HEK293T (cell line): Measurements from ENCODE around the gene ESYT2.

Source experiments
- CTCF ChIA-PET: fragments of 350-600 bp; formaldehyde crosslinking; extraction: SDS; loops from one replicate; lab custom pipeline; 2021; ENCODE audit warnings: antibody characterized with exemption, inconsistent platforms; lab: Yijun Ruan, JAX
- POLR2A ChIA-PET: fragments of 350-600 bp; formaldehyde crosslinking; extraction: SDS; loops from one replicate; lab custom pipeline; 2020; ENCODE audit warnings: antibody characterized with exemption, inconsistent platforms; lab: Yijun Ruan, JAX
- DNase-seq: peaks from one replicate; pipeline ENCODE4 v3.0.0; 2012; ENCODE audit warnings: mixed read lengths; ENCODE audit errors: extremely low spot score
- ARNT ChIP-seq: fragments of 450-650 bp; IDR thresholded peaks from 2 replicates; pipeline ENCODE4 v1.6.1; 2017; ENCODE audit warnings: mild to moderate bottlenecking
- BHLHE40 ChIP-seq: fragments of 450-650 bp; IDR thresholded peaks from 2 replicates; pipeline ENCODE4 v1.6.1; 2016; ENCODE audit warnings: mild to moderate bottlenecking, moderate library complexity, borderline replicate concordance
- CTBP1 ChIP-seq: fragments of 450-650 bp; IDR thresholded peaks from 2 replicates; pipeline ENCODE4 v1.6.1; 2016; ENCODE audit warnings: borderline replicate concordance
- ELF4 ChIP-seq: fragments of 450-650 bp; IDR thresholded peaks from 2 replicates; pipeline ENCODE4 v1.6.1; 2017; ENCODE audit warnings: antibody characterized with exemption
- FOXA1 ChIP-seq: fragments of 450-650 bp; IDR thresholded peaks from 2 replicates; pipeline ENCODE4 v1.6.1; 2016; ENCODE audit warnings: mild to moderate bottlenecking
- FOXK2 ChIP-seq: fragments of 450-650 bp; IDR thresholded peaks from 2 replicates; pipeline ENCODE4 v1.6.1; 2016; ENCODE audit warnings: mild to moderate bottlenecking
- FOXM1 ChIP-seq: fragments of 450-650 bp; IDR thresholded peaks from 2 replicates; pipeline ENCODE4 v1.6.1; 2017; ENCODE audit warnings: mild to moderate bottlenecking, borderline replicate concordance
- HDGF ChIP-seq: fragments of 450-650 bp; IDR thresholded peaks from 2 replicates; pipeline ENCODE4 v1.6.1; 2017; ENCODE audit warnings: antibody characterized with exemption, borderline replicate concordance
- L3MBTL2 ChIP-seq: fragments of 450-650 bp; conservative IDR thresholded peaks from 2 replicates; pipeline ENCODE4 v1.6.1; 2016; ENCODE audit warnings: mild to moderate bottlenecking
- LEF1 ChIP-seq: fragments of 450-650 bp; IDR thresholded peaks from 2 replicates; pipeline ENCODE4 v1.6.1; 2017; ENCODE audit warnings: mild to moderate bottlenecking, borderline replicate concordance
- NFRKB ChIP-seq: fragments of 450-650 bp; IDR thresholded peaks from 2 replicates; pipeline ENCODE4 v1.6.1; 2016; ENCODE audit warnings: mild to moderate bottlenecking, moderate library complexity
- SP1 ChIP-seq: fragments of 450-650 bp; IDR thresholded peaks from 2 replicates; pipeline ENCODE4 v1.6.1; 2017
- SUZ12 ChIP-seq: fragments of 450-650 bp; IDR thresholded peaks from 2 replicates; pipeline ENCODE4 v1.6.1; 2016; ENCODE audit warnings: mild to moderate bottlenecking
- TARDBP ChIP-seq: fragments of 450-650 bp; IDR thresholded peaks from 2 replicates; pipeline ENCODE4 v1.6.1; 2016
- ZNF384 ChIP-seq: fragments of 450-650 bp; IDR thresholded peaks from 2 replicates; pipeline ENCODE4 v1.6.1; 2016
- TF ChIP-seq, protein P1 (sequence below): fragments of 450-650 bp; IDR thresholded peaks from 2 replicates; pipeline ENCODE4 v1.6.1; 2016

The ESYT2 gene

DNA sequence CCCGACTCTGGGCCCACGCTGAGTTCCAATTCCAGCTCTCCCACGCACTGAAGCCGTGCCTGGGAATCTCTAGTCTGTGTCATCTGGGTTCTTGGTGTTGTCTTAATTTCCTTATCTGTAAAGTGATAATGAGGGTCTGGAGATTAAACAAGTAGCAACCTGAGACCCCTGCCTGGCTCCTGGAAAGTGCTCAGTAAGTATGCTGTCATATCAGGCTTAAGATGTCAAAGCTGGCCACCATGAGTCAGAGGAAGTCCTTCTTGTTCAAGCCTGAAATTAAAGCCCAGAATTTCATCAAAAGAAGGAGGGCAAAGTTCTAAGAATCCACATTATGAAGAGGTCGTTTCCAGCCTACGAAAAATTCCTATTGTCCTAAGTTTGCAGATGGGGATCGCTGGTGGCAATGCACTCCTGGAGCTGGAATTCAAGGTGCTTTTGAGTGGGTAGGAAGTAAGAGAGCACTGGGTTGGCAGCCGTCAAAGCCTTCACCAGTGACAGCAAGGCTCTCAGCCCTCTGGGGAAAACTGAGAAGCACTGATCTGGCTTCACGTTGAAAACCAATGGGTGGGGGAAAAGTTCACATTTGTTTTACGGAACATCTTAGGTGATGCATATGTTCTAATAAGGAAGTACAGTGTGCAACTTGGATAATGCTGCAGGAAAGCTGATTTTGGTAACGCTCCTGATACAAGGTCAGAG, 74.4 kb downstream of the ESYT2 start:
- POLR2A ChIA-PET: no interaction called here
- TF ChIP-seq HDGF (no peak), BHLHE40 (no peak), ZNF384 (no peak), SP1 (no peak), L3MBTL2 (no peak), ELF4 (no peak), TARDBP (no peak), ARNT (no peak), SUZ12 (no peak), FOXA1 (no peak), FOXM1 (no peak), NFRKB (no peak), FOXK2 (no peak), CTBP1 (no peak), LEF1 (no peak)
- TF ChIP-seq, protein P1, sequence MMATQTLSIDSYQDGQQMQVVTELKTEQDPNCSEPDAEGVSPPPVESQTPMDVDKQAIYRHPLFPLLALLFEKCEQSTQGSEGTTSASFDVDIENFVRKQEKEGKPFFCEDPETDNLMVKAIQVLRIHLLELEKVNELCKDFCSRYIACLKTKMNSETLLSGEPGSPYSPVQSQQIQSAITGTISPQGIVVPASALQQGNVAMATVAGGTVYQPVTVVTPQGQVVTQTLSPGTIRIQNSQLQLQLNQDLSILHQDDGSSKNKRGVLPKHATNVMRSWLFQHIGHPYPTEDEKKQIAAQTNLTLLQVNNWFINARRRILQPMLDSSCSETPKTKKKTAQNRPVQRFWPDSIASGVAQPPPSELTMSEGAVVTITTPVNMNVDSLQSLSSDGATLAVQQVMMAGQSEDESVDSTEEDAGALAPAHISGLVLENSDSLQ: no peak
- no peak for DNase-seq
- CTCF ChIA-PET: no interaction called here

- ChIA-PET CTCF (no interaction called here), POLR2A (no interaction called here)
- DNase-seq: no peak
- TF ChIP-seq SUZ12: no peak
- TF ChIP-seq FOXA1: no peak
Measured at GRCh38 chr7:158753900-158754299, 75.4 kb downstream of the ESYT2 start.

DNA sequence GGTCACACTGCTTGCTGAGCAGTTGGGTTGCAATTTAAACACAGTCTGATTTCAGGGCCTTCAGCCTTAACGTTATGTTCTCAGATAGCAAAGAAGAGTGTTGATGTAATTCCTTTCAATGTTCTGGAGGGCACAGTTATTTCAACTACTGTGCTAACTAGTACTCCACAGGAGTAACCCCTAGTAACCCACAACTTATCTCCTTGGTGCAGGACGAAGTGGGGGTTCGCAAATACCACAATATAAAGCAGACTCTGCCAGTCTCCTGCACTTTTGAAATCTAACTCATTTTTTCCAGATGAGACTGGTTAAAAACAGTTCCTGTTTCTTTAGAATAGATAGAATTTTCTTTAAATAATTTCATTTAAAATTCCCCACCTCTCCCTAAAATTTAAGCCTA, 77.6 kb downstream of the ESYT2 start:
- TF ChIP-seq, protein P1: no peak
- DNase-seq: no peak
- ChIA-PET CTCF (interaction anchor here (0.6 kb wide), 1 partner anchor 23 kb away, joined by 4 read pairs; no protein-coding TSS in a partner anchor), POLR2A (no interaction called here)

DNA sequence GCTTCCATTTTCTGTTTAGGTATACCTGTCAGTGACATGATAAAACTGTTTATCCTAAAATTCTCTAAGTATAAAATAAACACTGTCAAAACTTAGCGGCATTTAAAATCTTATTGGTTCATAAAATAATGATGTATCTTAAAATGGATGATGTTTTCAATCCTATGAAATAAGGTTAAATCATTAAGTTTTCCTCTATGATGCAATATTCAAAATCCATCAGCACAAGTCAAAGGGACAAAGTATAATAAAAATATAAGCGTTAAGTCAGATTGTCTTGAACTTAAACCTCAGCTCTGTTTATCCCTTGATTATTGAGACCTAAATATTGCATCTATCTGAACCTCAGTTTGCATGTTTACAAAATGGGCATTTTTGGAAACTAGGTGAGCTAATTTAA, 78.1 kb downstream of the ESYT2 start:
- ChIA-PET POLR2A (no interaction called here), CTCF (interaction anchor here (0.6 kb wide), 1 partner anchor 22 kb away, joined by 4 read pairs; no protein-coding TSS in a partner anchor)
- DNase-seq: no peak
- TF ChIP-seq BHLHE40 (no peak), TARDBP (no peak), SUZ12 (no peak), HDGF (no peak), ARNT (no peak), ELF4 (no peak), FOXM1 (no peak), SP1 (no peak), LEF1 (no peak), FOXK2 (no peak), FOXA1 (no peak), ZNF384 (no peak), CTBP1 (no peak)
- TF ChIP-seq, protein P1: no peak

GRCh38 chr7:158750702-158751101, 78.6 kb downstream of the ESYT2 start:
- ChIA-PET CTCF (no interaction called here), POLR2A (no interaction called here)
- no peak for DNase-seq
- TF ChIP-seq SUZ12 (no peak), L3MBTL2 (no peak), ZNF384 (no peak), CTBP1 (no peak), NFRKB (no peak), BHLHE40 (no peak), FOXA1 (no peak), HDGF (no peak), SP1 (no peak), ELF4 (no peak), FOXM1 (no peak), ARNT (no peak)

DNA sequence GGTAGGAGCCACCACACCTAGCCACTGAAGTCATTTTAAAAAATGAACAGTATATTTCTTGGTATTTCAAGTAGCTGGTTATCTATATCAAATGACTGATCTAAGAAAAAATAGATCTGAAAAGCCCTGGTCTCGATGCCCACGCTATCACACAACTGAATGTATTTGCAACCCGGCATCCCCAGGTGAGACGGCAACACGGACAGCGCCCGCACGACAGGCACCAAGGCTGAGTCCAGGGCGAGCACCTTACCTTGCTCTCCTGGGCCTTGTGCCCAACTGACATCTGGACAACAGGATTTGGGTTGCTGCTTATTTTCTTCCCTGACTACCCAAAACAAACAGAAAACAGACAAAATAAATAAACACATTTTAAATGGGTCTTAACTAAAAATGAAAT, 79.9 kb downstream of the ESYT2 start:
- ChIA-PET CTCF (interaction anchor here (0.5 kb wide), 1 partner anchor 16 kb away, joined by 3 read pairs; no protein-coding TSS in a partner anchor), POLR2A (no interaction called here)
- no peak for TF ChIP-seq FOXM1
- TF ChIP-seq NFRKB: no peak
- TF ChIP-seq LEF1: no peak
- no peak for TF ChIP-seq L3MBTL2
- no peak for TF ChIP-seq HDGF
- TF ChIP-seq FOXA1: no peak
- no peak for TF ChIP-seq SP1
- TF ChIP-seq CTBP1: no peak
- TF ChIP-seq ZNF384: no peak
- TF ChIP-seq TARDBP: no peak
- no peak for TF ChIP-seq ELF4
- TF ChIP-seq, protein P1: no peak
- DNase-seq: no peak
